IPS-18a (cell line): ENCODE measurements around the gene PLEKHO1.
A peak's percentile ranks its signal among the peaks of the same experiment; 100 is the strongest.

Experiments used
- H3K27ac ChIP-seq: one replicate; pipeline ENCODE4 v1.5.1; 2013; ENCODE audit warnings: low read length
- H3K27me3 ChIP-seq: one replicate; pipeline ENCODE4 v1.6.1; 2013; ENCODE audit warnings: mild to moderate bottlenecking, low read length; ENCODE audit not compliant: control insufficient read depth, insufficient read depth
- H3K36me3 ChIP-seq: one replicate; pipeline ENCODE4 v1.6.1; 2013; ENCODE audit warnings: low read depth, low read length; ENCODE audit not compliant: control insufficient read depth
- H3K4me1 ChIP-seq: one replicate; pipeline ENCODE4 v1.6.1; 2013; ENCODE audit warnings: low read depth, low read length; ENCODE audit not compliant: control insufficient read depth
- H3K4me3 ChIP-seq: one replicate; pipeline ENCODE4 v1.5.1; 2013; ENCODE audit warnings: low read length
- H3K9ac ChIP-seq: one replicate; pipeline ENCODE4 v1.6.1; 2013; ENCODE audit warnings: mild to moderate bottlenecking, low read length, moderate library complexity
- H3K9me3 ChIP-seq: one replicate; pipeline ENCODE4 v1.6.1; 2013; ENCODE audit warnings: low read depth, low read length; ENCODE audit not compliant: control insufficient read depth

Gene PLEKHO1

GRCh38 chr1:150161747-150162581 is 12.2 kb downstream of the PLEKHO1 start:
- no peaks in the 10 kb centered on the region for H3K9me3 ChIP-seq
- H3K4me1 ChIP-seq = peaks cover 35% of the 10 kb centered on the region
- H3K9ac ChIP-seq = peak overlapping the region; percentile 93
- H3K27me3 ChIP-seq = no peaks in the 10 kb centered on the region
- H3K4me3 ChIP-seq = peak overlapping the region; percentile 62
- H3K27ac ChIP-seq = peak overlapping the region; percentile 96
- peaks cover 29% of the 10 kb centered on the region for H3K36me3 ChIP-seq

GRCh38 chr1:150162582-150162861 is 12.8 kb downstream of the PLEKHO1 start:
- no peaks in the 10 kb centered on the region for H3K27me3 ChIP-seq
- peaks cover 35% of the 10 kb centered on the region for H3K4me1 ChIP-seq
- no peaks in the 10 kb centered on the region for H3K9me3 ChIP-seq
- peak overlapping the region; percentile 96 for H3K27ac ChIP-seq
- peak overlapping the region; percentile 93 for H3K9ac ChIP-seq
- peaks cover 24% of the 10 kb centered on the region for H3K36me3 ChIP-seq
- peak overlapping the region; percentile 62 for H3K4me3 ChIP-seq

- Histone ChIP-seq H3K9ac (peak overlapping the region; percentile 93), H3K4me3 (peak overlapping the region; percentile 62), H3K9me3 (no peaks in the 10 kb centered on the region), H3K27me3 (no peaks in the 10 kb centered on the region), H3K27ac (peak overlapping the region; percentile 96), H3K4me1 (peaks cover 35% of the 10 kb centered on the region), H3K36me3 (peaks cover 18% of the 10 kb centered on the region)
These were observed 13.4 kb downstream of the PLEKHO1 start for GRCh38 chr1:150162862-150163706.

- no peaks in the 10 kb centered on the region for H3K9me3 ChIP-seq
- H3K4me1 ChIP-seq = peaks cover 35% of the 10 kb centered on the region
- no peaks in the 10 kb centered on the region for H3K27me3 ChIP-seq
- no peak overlapping the region for H3K27ac ChIP-seq
- H3K4me3 ChIP-seq = no peak overlapping the region
- no peak overlapping the region for H3K9ac ChIP-seq
- peaks cover 9% of the 10 kb centered on the region for H3K36me3 ChIP-seq
These were observed 14.5 kb downstream of the PLEKHO1 start for GRCh38 chr1:150164224-150164623.

GRCh38 chr1:150164779-150165178 is 15.1 kb downstream of the PLEKHO1 start:
- Histone ChIP-seq H3K4me3 (no peak overlapping the region), H3K9ac (no peak overlapping the region), H3K9me3 (no peaks in the 10 kb centered on the region), H3K36me3 (peaks cover 3% of the 10 kb centered on the region), H3K27me3 (no peaks in the 10 kb centered on the region), H3K27ac (no peak overlapping the region), H3K4me1 (peaks cover 35% of the 10 kb centered on the region)

- Histone ChIP-seq H3K9ac (no peak overlapping the region), H3K27me3 (no peaks in the 10 kb centered on the region), H3K36me3 (no peaks in the 10 kb centered on the region), H3K9me3 (no peaks in the 10 kb centered on the region), H3K27ac (no peak overlapping the region), H3K4me1 (peaks cover 30% of the 10 kb centered on the region), H3K4me3 (no peak overlapping the region)
These were observed 16.2 kb downstream of the PLEKHO1 start for GRCh38 chr1:150165622-150166612.

- Histone ChIP-seq H3K9me3 (no peaks in the 10 kb centered on the region), H3K4me3 (no peak overlapping the region), H3K9ac (no peak overlapping the region), H3K36me3 (no peaks in the 10 kb centered on the region), H3K27me3 (no peaks in the 10 kb centered on the region), H3K4me1 (peaks cover under 1% of the 10 kb centered on the region), H3K27ac (no peak overlapping the region)
These were observed 19.4 kb downstream of the PLEKHO1 start for GRCh38 chr1:150168960-150169601.

GRCh38 chr1:150171801-150172200 is 22.1 kb downstream of the PLEKHO1 start:
- no peak overlapping the region for H3K4me3 ChIP-seq
- H3K9me3 ChIP-seq = no peaks in the 10 kb centered on the region
- no peaks in the 10 kb centered on the region for H3K36me3 ChIP-seq
- no peaks in the 10 kb centered on the region for H3K27me3 ChIP-seq
- H3K9ac ChIP-seq = no peak overlapping the region
- no peak overlapping the region for H3K27ac ChIP-seq
- no peaks in the 10 kb centered on the region for H3K4me1 ChIP-seq

GRCh38 chr1:150173141-150173585 is 23.4 kb downstream of the PLEKHO1 start:
- H3K4me3 ChIP-seq = no peak overlapping the region
- H3K27ac ChIP-seq = no peak overlapping the region
- H3K9ac ChIP-seq = no peak overlapping the region
- H3K4me1 ChIP-seq = no peaks in the 10 kb centered on the region
- H3K9me3 ChIP-seq = no peaks in the 10 kb centered on the region
- no peaks in the 10 kb centered on the region for H3K36me3 ChIP-seq
- no peaks in the 10 kb centered on the region for H3K27me3 ChIP-seq

GRCh38 chr1:150176593-150176992 is 26.9 kb downstream of the PLEKHO1 start:
- Histone ChIP-seq H3K9me3 (no peaks in the 10 kb centered on the region), H3K9ac (no peak overlapping the region), H3K4me1 (no peaks in the 10 kb centered on the region), H3K27ac (no peak overlapping the region), H3K4me3 (no peak overlapping the region), H3K36me3 (no peaks in the 10 kb centered on the region), H3K27me3 (no peaks in the 10 kb centered on the region)
